K562 (cell line): ENCODE data around the gene HNRNPM. TPM values are rescaled to one million over a fixed set of nuclear protein-coding genes. Genes with fewer than 3 reads are reported as not detected.

Experiments used
- ATAC-seq: fragments of 200-7000 bp; cut with Tn5 transposase; 3 replicates; pipeline ENCODE4 v1.9.1; 2020; ENCODE audit warnings: moderate library complexity
- BruUV-seq: library from RNA; stranded (reverse); fragments of 400-500 nt; replicated peaks from 2 replicates; lab custom pipeline; 2021; lab: Mats Ljungman, UMichigan
- CTCF ChIA-PET: fragments of 300-600 bp; formaldehyde crosslinking; extraction: SDS; loops from one replicate; lab custom pipeline; 2021; ENCODE audit warnings: low intra/inter-chr PET ratio; lab: Yijun Ruan, JAX
- POLR2A ChIA-PET: fragments of 300-600, 350-650 bp; sonication (Branson Sonifier 250); formaldehyde crosslinking; extraction: SDS; loops from one replicate; lab custom pipeline; 2021; ENCODE audit warnings: antibody characterized with exemption, inconsistent platforms; lab: Yijun Ruan, JAX
- DNase-seq, 4 experiments: peaks; one replicate each; pipeline versions ENCODE4 v3.0.0 to v3.0.0-alpha.2; 2011 to 2018; ENCODE audit warnings: low spot score in 3 of 4, mixed read lengths in 3 of 4; ENCODE audit errors: extremely low read depth in 1 of 4
- FAIRE-seq: peaks from 2 replicates; lab custom pipeline; 2011; peaks lifted over from hg19 to GRCh38; lab: Jason Lieb, UNC
- H2AFZ ChIP-seq: 2 replicates; pipeline ENCODE4 v1.6.0; 2011; ENCODE audit warnings: low read depth, low read length, control low read depth, inconsistent platforms
- H3K27ac ChIP-seq: fragments of 200-600 bp; 3 replicates; pipeline ENCODE4 v1.8.0; 2011; ENCODE audit warnings: low read depth, mild to moderate bottlenecking, control low read depth, inconsistent platforms, low read length, moderate library complexity, mixed read lengths; ENCODE audit errors: extremely low read depth
- H3K27me3 ChIP-seq, 2 experiments: fragments of 300-600 bp in 1 of 2; 2 replicates in 1 of 2; 3 replicates in 1 of 2; pipeline versions ENCODE4 v1.6.0 to v1.8.0; 2011; ENCODE audit warnings: inconsistent platforms in 2 of 2, low read length in 2 of 2, mild to moderate bottlenecking in 1 of 2, mixed read lengths in 1 of 2, moderate library complexity in 1 of 2; ENCODE audit not compliant: control insufficient read depth in 2 of 2, insufficient read depth in 2 of 2
- H3K36me3 ChIP-seq: fragments of 300-600 bp; 3 replicates; pipeline ENCODE4 v1.8.0; 2011; ENCODE audit warnings: mild to moderate bottlenecking, low read length, inconsistent platforms; ENCODE audit not compliant: control insufficient read depth, insufficient read depth
- H3K4me1 ChIP-seq, 2 experiments: fragments of 200-600 bp in 1 of 2; replicated peaks in 1 of 2; 2 replicates in 1 of 2; 3 replicates in 1 of 2; pipeline versions ENCODE4 v1.5.1 to v1.8.0; 2011; ENCODE audit warnings: inconsistent platforms in 2 of 2, low read length in 2 of 2, mild to moderate bottlenecking in 1 of 2, mixed read lengths in 1 of 2, moderate library complexity in 1 of 2; ENCODE audit not compliant: control insufficient read depth in 2 of 2, insufficient read depth in 2 of 2
- H3K4me2 ChIP-seq: 2 replicates; pipeline ENCODE4 v1.6.1; 2011; ENCODE audit warnings: low read length, control low read depth, inconsistent platforms, mixed read lengths; ENCODE audit not compliant: insufficient read depth
- H3K4me3 ChIP-seq: fragments of 200-600 bp; sonication (generic), shearing (Covaris generic); 2 replicates; pipeline ENCODE4 v1.5.1; 2016; ENCODE audit warnings: control low read depth, inconsistent platforms
- H3K79me2 ChIP-seq: fragments of 200-600 bp; 3 replicates; pipeline ENCODE4 v1.8.0; 2011; ENCODE audit warnings: low read length, inconsistent platforms; ENCODE audit not compliant: control insufficient read depth, insufficient read depth
- H3K9ac ChIP-seq, 2 experiments: 2 replicates each; pipeline versions ENCODE4 v1.6.0 to v1.6.1; 2011; ENCODE audit warnings: low read depth in 2 of 2, low read length in 2 of 2, control low read depth in 1 of 2, inconsistent platforms in 1 of 2, mild to moderate bottlenecking in 1 of 2, mixed read lengths in 1 of 2; ENCODE audit not compliant: insufficient read depth in 1 of 2
- H3K9me1 ChIP-seq: one replicate; pipeline ENCODE4 v1.6.0; 2011; ENCODE audit warnings: inconsistent platforms, mild to moderate bottlenecking, low read length, moderate library complexity; ENCODE audit not compliant: control insufficient read depth, insufficient read depth
- H3K9me3 ChIP-seq: replicated peaks from 2 replicates; pipeline ENCODE4 v1.5.1; 2011; ENCODE audit warnings: low read depth, low read length, inconsistent platforms; ENCODE audit not compliant: control insufficient read depth, insufficient read depth
- H4K20me1 ChIP-seq: replicated peaks from 2 replicates; pipeline ENCODE4 v1.6.1; 2011; ENCODE audit warnings: low read length, inconsistent platforms, mixed read lengths; ENCODE audit not compliant: control insufficient read depth, insufficient read depth
- E2F3 ChIP-seq: fragments of 250-450 bp; sonication (Bioruptor Pico); IDR thresholded peaks from 2 replicates; pipeline ENCODE4 v1.4.0; 2020; ENCODE audit warnings: mild to moderate bottlenecking
- LCOR ChIP-seq: sonication (generic); formaldehyde crosslinking; IDR thresholded peaks from 2 replicates; pipeline ENCODE4 v1.8.0; 2022; ENCODE audit warnings: mild to moderate bottlenecking, missing genetic modification reagents
- MBD2 ChIP-seq: sonication (generic); IDR thresholded peaks from 2 replicates; pipeline ENCODE4 v1.6.1; 2016; ENCODE audit warnings: low read depth, borderline replicate concordance
- MEF2A ChIP-seq: IDR thresholded peaks from 2 replicates; pipeline ENCODE4 v1.6.1; 2011; ENCODE audit warnings: low read depth, mild to moderate bottlenecking, low read length, moderate library complexity; ENCODE audit not compliant: control insufficient read depth
- RBFOX2 ChIP-seq: fragments of 200-400 bp; formaldehyde crosslinking; IDR thresholded peaks from 2 replicates; pipeline ENCODE4 v1.6.1; 2017; ENCODE audit warnings: low read depth, mild to moderate bottlenecking, low read length, moderate library complexity
- SMARCB1 ChIP-seq: IDR thresholded peaks from 2 replicates; pipeline ENCODE4 v1.6.1; 2011; ENCODE audit warnings: improper control_type of control experiment, low read depth; ENCODE audit not compliant: insufficient read length
- SRSF7 ChIP-seq: fragments of 200-400 bp; formaldehyde crosslinking; optimal IDR thresholded peaks from 2 replicates; pipeline ENCODE3; 2017; ENCODE audit warnings: mild to moderate bottlenecking, low read depth, low read length
- TGIF2 ChIP-seq: sonication (generic); formaldehyde crosslinking; IDR thresholded peaks from 2 replicates; pipeline ENCODE4 v1.8.1; 2022; ENCODE audit warnings: mild to moderate bottlenecking, missing genetic modification reagents, moderate library complexity
- XRCC3 ChIP-seq: fragments of 450-650 bp; IDR thresholded peaks from 2 replicates; pipeline ENCODE4 v1.6.1; 2017; ENCODE audit warnings: mild to moderate bottlenecking, moderate library complexity
- ZNF146 ChIP-seq: IDR thresholded peaks from one replicate; pipeline ENCODE4 v1.6.1; 2018; ENCODE audit warnings: missing compliant biosample characterization; ENCODE audit not compliant: unreplicated experiment
- WGBS: fragments of 100-300 bp; shearing (Covaris generic); methylation state at CpG from one replicate; pipeline ENCODE4 v1.1.6; 2016; ENCODE audit warnings: low coverage, mixed read lengths; ENCODE audit not compliant: insufficient coverage; ENCODE audit errors: missing lambda C conversion rate; 5-methylcytosine and 5-hydroxymethylcytosine counted together
- in situ Hi-C: fragments of 300-500 bp; cut with MboI; formaldehyde crosslinking; loops from 4 replicates; pipeline ENCODE4 v1.15.0; 2018; ENCODE audit warnings: inconsistent platforms, mixed read lengths
- intact Hi-C: fragments of 100-400 bp; cut with micrococcal nuclease; formaldehyde crosslinking; loops from 2 replicates; pipeline ENCODE4 v1.14.2; 2022
- polyA plus RNA-seq, 8 experiments: library from polyadenylated mRNA; depleted of rRNA in 4 of 8; stranded (reverse) in 5 of 8; unstranded in 3 of 8; fragments of >200 nt; fragmentation: Nextera tagmentation in 2 of 8; fragmentation: Illumina TruSeq in 1 of 8; extraction: Ambion mirVana in 2 of 8; extraction: Trizol in 1 of 8; gene quantifications; 2 replicates each; pipeline versions ENCODE4 v1.2.1 to v1.2.3, GENCODE V29; 2011 to 2014; ENCODE audit warnings: inconsistent platforms in 1 of 8, missing spikeins in 1 of 8
- total RNA-seq, 7 experiments: library from RNA; depleted of rRNA in 6 of 7; stranded (reverse); fragments of >200 nt in 6 of 7; fragmentation: Illumina TruSeq in 2 of 7; extraction: Trizol in 2 of 7; gene quantifications; 2 replicates each; pipeline versions ENCODE4 v1.2.1 to v1.2.3, GENCODE V29; 2011 to 2021; ENCODE audit warnings: low replicate concordance in 1 of 7
- TF ChIP-seq, protein P1 (sequence below): fragments of 450-650 bp; formaldehyde crosslinking; IDR thresholded peaks from 2 replicates; pipeline ENCODE4 v1.4.0; 2022; ENCODE audit warnings: missing genetic modification characterization
- TF ChIP-seq, protein P2 (sequence below), 2 experiments: fragments of 450-650 bp; IDR thresholded peaks; 2 replicates each; pipeline ENCODE4 v1.6.1; 2016; ENCODE audit warnings: mild to moderate bottlenecking in 2 of 2, borderline replicate concordance in 1 of 2, low read depth in 1 of 2, moderate library complexity in 1 of 2

Gene HNRNPM
- total and polyA plus RNA-seq, 9 of the 15 experiments (the other 6 are each of a cell fraction or from before 2014, with no cell fraction given), result 11.1 to 340 (median 195) TPM

DNA sequence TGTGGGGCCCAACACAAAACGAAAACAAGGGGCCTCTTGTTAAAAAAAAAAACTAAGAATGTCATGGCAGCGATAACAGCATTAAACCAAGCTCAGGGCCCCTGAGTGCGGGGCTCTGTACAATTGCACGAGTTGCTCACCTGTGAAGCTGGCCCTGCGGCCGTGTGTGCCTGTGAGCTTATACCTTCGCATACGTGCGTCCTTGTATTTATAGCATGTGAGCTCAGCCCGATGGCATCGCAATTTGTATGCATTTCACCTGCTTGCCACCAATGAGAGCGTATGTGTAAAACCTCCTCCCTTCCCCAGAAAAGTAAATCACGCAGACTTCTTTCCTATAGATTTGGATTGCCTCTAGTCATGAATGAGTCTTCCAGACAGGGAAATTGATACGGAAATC is 17.1 kb downstream of the HNRNPM start:
- in situ Hi-C loops, result no loop called here
- Histone ChIP-seq H3K9me3 (no peaks in the 10 kb centered on the region), H3K27me3 (no peaks in the 10 kb centered on the region), H3K4me3 (no peak overlapping the region), H3K27ac (no peak overlapping the region), H3K36me3 (peaks cover 99% of the 10 kb centered on the region), H3K9ac (no peak overlapping the region), H2AFZ (no peak overlapping the region), H4K20me1 (peaks cover 51% of the 10 kb centered on the region), H3K79me2 (peaks cover 83% of the 10 kb centered on the region), H3K4me2 (no peak overlapping the region), H3K9me1 (no peaks in the 10 kb centered on the region), H3K4me1 (no peaks in the 10 kb centered on the region; a peak in 1 of 5 replicates)
- 94% methylated on average over 14 of the region's 14 CpGs for WGBS
- DNase-seq (no peak), ATAC-seq (no peak), FAIRE-seq (no peak)
- POLR2A ChIA-PET, result interaction anchor here (0.6 to 3.5 kb wide), 8 partner anchors 12 to 292 kb away, joined by 3 to 18 read pairs (median 4); partner anchors contain the start of gene HNRNPM
- CTCF ChIA-PET, result no interaction called here
- no TSS peak for BruUV-seq
- intact Hi-C loops, result no loop called here
- no peak for TF ChIP-seq LCOR (CRISPR knock-in tag)
- TF ChIP-seq RBFOX2, result no peak
- TF ChIP-seq E2F3, result no peak
- no peak for TF ChIP-seq ZNF146 (CRISPR knock-in tag)
- TF ChIP-seq, protein P1, sequence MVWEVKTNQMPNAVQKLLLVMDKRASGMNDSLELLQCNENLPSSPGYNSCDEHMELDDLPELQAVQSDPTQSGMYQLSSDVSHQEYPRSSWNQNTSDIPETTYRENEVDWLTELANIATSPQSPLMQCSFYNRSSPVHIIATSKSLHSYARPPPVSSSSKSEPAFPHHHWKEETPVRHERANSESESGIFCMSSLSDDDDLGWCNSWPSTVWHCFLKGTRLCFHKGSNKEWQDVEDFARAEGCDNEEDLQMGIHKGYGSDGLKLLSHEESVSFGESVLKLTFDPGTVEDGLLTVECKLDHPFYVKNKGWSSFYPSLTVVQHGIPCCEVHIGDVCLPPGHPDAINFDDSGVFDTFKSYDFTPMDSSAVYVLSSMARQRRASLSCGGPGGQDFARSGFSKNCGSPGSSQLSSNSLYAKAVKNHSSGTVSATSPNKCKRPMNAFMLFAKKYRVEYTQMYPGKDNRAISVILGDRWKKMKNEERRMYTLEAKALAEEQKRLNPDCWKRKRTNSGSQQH (CRISPR knock-in tag), result no peak
- TF ChIP-seq, protein P2, sequence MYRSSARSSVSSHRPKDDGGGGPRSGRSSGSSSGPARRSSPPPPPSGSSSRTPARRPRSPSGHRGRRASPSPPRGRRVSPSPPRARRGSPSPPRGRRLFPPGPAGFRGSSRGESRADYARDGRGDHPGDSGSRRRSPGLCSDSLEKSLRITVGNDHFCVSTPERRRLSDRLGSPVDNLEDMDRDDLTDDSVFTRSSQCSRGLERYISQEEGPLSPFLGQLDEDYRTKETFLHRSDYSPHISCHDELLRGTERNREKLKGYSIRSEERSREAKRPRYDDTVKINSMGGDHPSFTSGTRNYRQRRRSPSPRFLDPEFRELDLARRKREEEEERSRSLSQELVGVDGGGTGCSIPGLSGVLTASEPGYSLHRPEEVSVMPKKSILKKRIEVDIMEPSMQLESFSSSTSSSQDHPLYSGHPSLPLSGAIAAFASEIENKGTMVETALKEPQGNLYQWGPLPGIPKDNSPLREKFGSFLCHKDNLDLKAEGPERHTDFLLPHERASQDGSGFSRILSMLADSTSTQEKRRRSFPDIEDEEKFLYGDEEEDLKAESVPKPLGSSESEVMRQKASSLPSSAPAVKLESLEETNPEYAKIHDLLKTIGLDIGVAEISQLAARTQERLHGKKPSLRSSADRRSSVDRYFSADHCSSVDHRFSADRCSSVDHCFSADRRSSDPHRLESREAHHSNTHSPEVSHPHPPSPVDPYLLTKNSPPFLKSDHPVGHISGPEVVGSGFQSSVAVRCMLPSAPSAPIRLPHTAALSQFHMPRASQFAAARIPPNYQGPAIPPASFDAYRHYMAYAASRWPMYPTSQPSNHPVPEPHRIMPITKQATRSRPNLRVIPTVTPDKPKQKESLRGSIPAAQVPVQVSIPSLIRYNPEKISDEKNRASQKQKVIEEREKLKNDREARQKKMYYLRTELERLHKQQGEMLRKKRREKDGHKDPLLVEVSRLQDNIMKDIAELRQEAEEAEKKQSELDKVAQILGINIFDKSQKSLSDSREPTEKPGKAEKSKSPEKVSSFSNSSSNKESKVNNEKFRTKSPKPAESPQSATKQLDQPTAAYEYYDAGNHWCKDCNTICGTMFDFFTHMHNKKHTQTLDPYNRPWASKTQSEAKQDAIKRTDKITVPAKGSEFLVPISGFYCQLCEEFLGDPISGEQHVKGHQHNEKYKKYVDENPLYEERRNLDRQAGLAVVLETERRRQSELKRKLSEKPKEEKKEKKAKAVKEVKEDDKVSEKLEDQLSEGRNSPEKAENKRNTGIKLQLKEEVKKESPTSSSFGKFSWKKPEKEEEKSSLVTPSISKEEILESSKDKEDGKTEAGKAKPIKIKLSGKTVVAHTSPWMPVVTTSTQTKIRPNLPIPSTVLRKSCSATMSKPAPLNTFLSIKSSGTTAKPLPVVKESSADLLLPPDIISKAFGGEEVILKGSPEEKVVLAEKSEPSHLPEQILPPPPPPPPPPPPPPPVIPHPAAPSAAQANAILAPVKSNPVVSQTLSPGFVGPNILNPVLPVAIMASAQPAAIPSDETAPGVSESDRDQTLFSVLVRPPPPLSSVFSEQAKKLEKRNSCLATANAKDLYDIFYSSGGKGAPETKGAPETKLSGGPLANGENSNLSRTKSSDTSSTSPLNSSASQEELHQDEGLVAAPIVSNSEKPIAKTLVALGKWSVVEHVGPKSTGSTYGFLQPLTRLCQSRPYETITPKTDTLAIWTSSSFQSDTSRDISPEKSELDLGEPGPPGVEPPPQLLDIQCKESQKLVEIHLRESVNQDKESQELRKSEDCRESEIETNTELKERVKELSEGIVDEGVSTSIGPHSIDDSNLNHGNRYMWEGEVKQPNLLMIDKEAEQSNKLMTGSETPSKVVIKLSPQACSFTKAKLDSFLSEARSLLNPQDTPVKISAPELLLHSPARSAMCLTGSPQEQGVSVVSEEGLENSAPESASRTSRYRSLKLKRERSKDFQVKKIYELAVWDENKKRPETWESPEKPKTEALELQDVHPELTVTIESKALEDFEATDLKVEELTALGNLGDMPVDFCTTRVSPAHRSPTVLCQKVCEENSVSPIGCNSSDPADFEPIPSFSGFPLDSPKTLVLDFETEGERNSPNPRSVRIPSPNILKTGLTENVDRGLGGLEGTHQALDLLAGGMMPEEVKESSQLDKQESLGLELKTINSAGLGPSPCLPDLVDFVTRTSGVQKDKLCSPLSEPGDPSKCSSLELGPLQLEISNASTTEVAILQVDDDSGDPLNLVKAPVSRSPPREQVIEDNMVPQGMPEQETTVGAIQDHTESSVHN (IDR thresholded peaks at IDR 0.05; ENCODE audit: borderline replicate concordance in 1 of 2, low read depth in 1 of 2), result no peak
- TF ChIP-seq SMARCB1, result no peak
- no peak for TF ChIP-seq TGIF2 (CRISPR knock-in tag)
- no peak for TF ChIP-seq MEF2A
- no peak for TF ChIP-seq MBD2
- TF ChIP-seq SRSF7, result no peak
- no peak for TF ChIP-seq XRCC3
